ENCODE results near the gene TAOK2.

The TAOK2 gene

GRCh38 chr16:29995911-29996765 lies 22.5 kb downstream of the TAOK2 start, which contains the start of gene INO80E:
TSS of gene INO80E (plus strand) at chr16:29996241. CDS start at chr16:29996311, 70 bp downstream.
- peak within 1 kb of the TSS; percentile 80 for H4K91ac ChIP-seq (ENCODE audit: low read depth, low read length)
- peak within 1 kb of the TSS; percentile 62 for H2BK5ac ChIP-seq (ENCODE audit: low read depth, low read length, poor library complexity)
- peak within 1 kb of the TSS; percentile 84 for H4K12ac ChIP-seq (ENCODE audit: low read depth, low read length)
- peak within 1 kb of the TSS; percentile 96 for H4K8ac ChIP-seq (ENCODE audit: low read depth, low read length)
- H3K79me2 ChIP-seq (ENCODE audit: control insufficient read depth, insufficient read depth, low read length, poor library complexity) = peaks cover 7% of the 10 kb centered on the region
- H3K23ac ChIP-seq (ENCODE audit: low read length) = no peak within 1 kb of the TSS
- peaks cover 8 to 9% of the 10 kb centered on the region in 2 experiments for H3K4me1 ChIP-seq (ENCODE audit: control insufficient read depth in 1 of 2, insufficient read depth in 2 of 2, low read length in 2 of 2)
- H3K9me3 ChIP-seq (ENCODE audit: insufficient read depth, low read depth, low read length) = no peaks in the 10 kb centered on the region
- peak within 1 kb of the TSS; percentile 85 for H3K4me3 ChIP-seq (ENCODE audit: low read depth, low read length)
- peak within 1 kb of the TSS; percentile 34 for H2AK5ac ChIP-seq (ENCODE audit: low read length)
- peak; percentile 99 for DNase-seq
- H3K27me3 ChIP-seq (ENCODE audit: insufficient read depth, low read length) = no peaks in the 10 kb centered on the region
- H3K9ac ChIP-seq (ENCODE audit: low read length) = peak within 1 kb of the TSS; percentile 86
- H2AFZ ChIP-seq (ENCODE audit: insufficient read depth, low read length, poor library complexity) = peak within 1 kb of the TSS; percentile 89
- no peak within 1 kb of the TSS for H2BK12ac ChIP-seq (ENCODE audit: low read length)
- peaks cover 11% of the 10 kb centered on the region for H3K79me1 ChIP-seq (ENCODE audit: low read length)
- peak within 1 kb of the TSS; percentile 82 for H3K4me2 ChIP-seq (ENCODE audit: low read length)
- H3K27ac ChIP-seq (ENCODE audit: low read depth, low read length) = peak within 1 kb of the TSS; percentile 53
- peak within 1 kb of the TSS; percentile 52 for H3K4ac ChIP-seq (ENCODE audit: low read depth, low read length)
- no CpG with 5 or more reads among the region's 65 CpGs for WGBS (ENCODE audit: extremely low coverage, insufficient coverage, insufficient read length)
- peaks cover 33 to 40% of the 10 kb centered on the region in 2 experiments for H3K36me3 ChIP-seq (ENCODE audit: control insufficient read depth in 1 of 2, insufficient read depth in 2 of 2, low read length in 2 of 2)
- H3K18ac ChIP-seq (ENCODE audit: low read length) = peak within 1 kb of the TSS; percentile 76
- H3K14ac ChIP-seq (ENCODE audit: low read length) = peak within 1 kb of the TSS; percentile 78
- peak within 1 kb of the TSS; percentile 24 for H2BK120ac ChIP-seq (ENCODE audit: insufficient read depth, low read length, poor library complexity)

DNA sequence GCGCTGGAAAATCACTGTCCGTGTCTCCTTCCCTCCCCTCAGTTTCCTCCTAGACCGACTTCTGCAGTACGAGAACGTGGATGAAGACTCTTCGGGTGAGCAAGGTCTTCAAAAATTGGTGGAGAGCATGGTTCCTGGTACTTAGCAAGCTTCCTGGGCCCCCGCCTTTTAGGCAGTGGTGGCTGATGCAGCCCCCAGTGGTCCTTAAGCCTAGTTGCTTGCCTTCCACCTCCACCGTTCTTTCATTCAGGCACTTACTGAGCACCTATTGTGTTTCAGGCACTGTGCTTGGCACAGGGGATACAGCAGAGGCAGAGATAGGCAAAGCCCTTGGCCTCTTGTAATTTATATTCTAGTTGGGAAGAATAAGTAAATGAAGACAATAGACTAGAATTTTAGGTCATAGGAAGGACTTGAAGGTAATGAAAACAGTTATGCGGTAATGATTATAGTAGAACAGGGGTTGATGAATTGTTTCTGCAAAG lies 23.1 kb downstream of the TAOK2 start:
- peak overlapping the region; percentile 62 for H4K91ac ChIP-seq (ENCODE audit: low read depth, low read length)
- H3K9me3 ChIP-seq (ENCODE audit: insufficient read depth, low read depth, low read length) = no peaks in the 10 kb centered on the region
- H3K4me1 ChIP-seq (ENCODE audit: control insufficient read depth in 1 of 2, insufficient read depth in 2 of 2, low read length in 2 of 2) = peaks cover 8 to 9% of the 10 kb centered on the region in 2 experiments
- peak overlapping the region; percentile 20 for H3K9ac ChIP-seq (ENCODE audit: low read length)
- H2BK12ac ChIP-seq (ENCODE audit: low read length) = no peak overlapping the region
- peaks cover 11% of the 10 kb centered on the region for H3K79me1 ChIP-seq (ENCODE audit: low read length)
- no peaks in the 10 kb centered on the region for H3K27me3 ChIP-seq (ENCODE audit: insufficient read depth, low read length)
- peak overlapping the region; percentile 71 for H2AFZ ChIP-seq (ENCODE audit: insufficient read depth, low read length, poor library complexity)
- no peak overlapping the region for H2BK5ac ChIP-seq (ENCODE audit: low read depth, low read length, poor library complexity)
- peak overlapping the region; percentile 52 for H3K4ac ChIP-seq (ENCODE audit: low read depth, low read length)
- peak overlapping the region; percentile 78 for H3K14ac ChIP-seq (ENCODE audit: low read length)
- peak overlapping the region; percentile 76 for H3K18ac ChIP-seq (ENCODE audit: low read length)
- peak overlapping the region; percentile 34 for H2AK5ac ChIP-seq (ENCODE audit: low read length)
- H3K27ac ChIP-seq (ENCODE audit: low read depth, low read length) = no peak overlapping the region
- H3K36me3 ChIP-seq (ENCODE audit: control insufficient read depth in 1 of 2, insufficient read depth in 2 of 2, low read length in 2 of 2) = peaks cover 33 to 37% of the 10 kb centered on the region in 2 experiments
- peak overlapping the region; percentile 85 for H3K4me3 ChIP-seq (ENCODE audit: low read depth, low read length)
- DNase-seq = no peak
- no CpG with 5 or more reads among the region's 9 CpGs for WGBS (ENCODE audit: extremely low coverage, insufficient coverage, insufficient read length)
- peak overlapping the region; percentile 87 for H4K8ac ChIP-seq (ENCODE audit: low read depth, low read length)
- H4K12ac ChIP-seq (ENCODE audit: low read depth, low read length) = peak overlapping the region; percentile 84
- peaks cover 7% of the 10 kb centered on the region for H3K79me2 ChIP-seq (ENCODE audit: control insufficient read depth, insufficient read depth, low read length, poor library complexity)
- H3K4me2 ChIP-seq (ENCODE audit: low read length) = peak overlapping the region; percentile 62
- no peak overlapping the region for H3K23ac ChIP-seq (ENCODE audit: low read length)
- no peak overlapping the region for H2BK120ac ChIP-seq (ENCODE audit: insufficient read depth, low read length, poor library complexity)

DNA sequence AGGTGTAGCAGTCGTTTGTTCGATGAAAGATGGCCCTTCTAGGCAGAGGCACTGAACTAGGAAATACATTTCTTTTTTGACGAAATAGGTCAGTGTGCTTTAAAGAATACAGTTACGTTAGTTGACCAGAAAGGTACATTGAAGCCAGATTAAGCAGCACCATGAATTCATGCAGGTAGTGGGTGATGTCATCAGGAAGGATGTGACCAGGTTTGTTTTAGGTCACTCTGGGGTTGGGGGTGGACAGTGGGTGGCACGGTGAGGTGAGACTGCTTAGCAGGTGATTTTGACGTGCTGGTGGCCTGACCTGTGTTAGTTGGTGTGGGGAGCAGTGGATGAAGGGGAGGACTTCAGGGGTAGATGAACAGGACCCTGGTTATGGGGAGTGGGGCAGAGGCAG lies 25.9 kb downstream of the TAOK2 start:
- Histone ChIP-seq H3K18ac (ENCODE audit: low read length) (no peak overlapping the region), H3K4me1 (ENCODE audit: control insufficient read depth in 1 of 2, insufficient read depth in 2 of 2, low read length in 2 of 2) (peaks cover 8 to 9% of the 10 kb centered on the region in 2 experiments), H2BK120ac (ENCODE audit: insufficient read depth, low read length, poor library complexity) (no peak overlapping the region), H3K36me3 (ENCODE audit: control insufficient read depth in 1 of 2, insufficient read depth in 2 of 2, low read length in 2 of 2) (peaks cover 34 to 39% of the 10 kb centered on the region in 2 experiments), H2BK12ac (ENCODE audit: low read length) (no peak overlapping the region), H3K79me2 (ENCODE audit: control insufficient read depth, insufficient read depth, low read length, poor library complexity) (peaks cover 7% of the 10 kb centered on the region), H4K8ac (ENCODE audit: low read depth, low read length) (no peak overlapping the region), H3K27me3 (ENCODE audit: insufficient read depth, low read length) (no peaks in the 10 kb centered on the region), H3K4me3 (ENCODE audit: low read depth, low read length) (no peak overlapping the region), H4K91ac (ENCODE audit: low read depth, low read length) (no peak overlapping the region), H3K9me3 (ENCODE audit: insufficient read depth, low read depth, low read length) (no peaks in the 10 kb centered on the region), H3K27ac (ENCODE audit: low read depth, low read length) (no peak overlapping the region), H2AFZ (ENCODE audit: insufficient read depth, low read length, poor library complexity) (no peak overlapping the region), H3K14ac (ENCODE audit: low read length) (no peak overlapping the region), H2BK5ac (ENCODE audit: low read depth, low read length, poor library complexity) (no peak overlapping the region), H3K9ac (ENCODE audit: low read length) (no peak overlapping the region), H2AK5ac (ENCODE audit: low read length) (no peak overlapping the region), H3K4ac (ENCODE audit: low read depth, low read length) (no peak overlapping the region), H3K79me1 (ENCODE audit: low read length) (peaks cover 11% of the 10 kb centered on the region), H3K23ac (ENCODE audit: low read length) (no peak overlapping the region), H3K4me2 (ENCODE audit: low read length) (no peak overlapping the region), H4K12ac (ENCODE audit: low read depth, low read length) (no peak overlapping the region)
- DNase-seq = no peak
- no CpG with 5 or more reads among the region's 6 CpGs for WGBS (ENCODE audit: extremely low coverage, insufficient coverage, insufficient read length)

DNA sequence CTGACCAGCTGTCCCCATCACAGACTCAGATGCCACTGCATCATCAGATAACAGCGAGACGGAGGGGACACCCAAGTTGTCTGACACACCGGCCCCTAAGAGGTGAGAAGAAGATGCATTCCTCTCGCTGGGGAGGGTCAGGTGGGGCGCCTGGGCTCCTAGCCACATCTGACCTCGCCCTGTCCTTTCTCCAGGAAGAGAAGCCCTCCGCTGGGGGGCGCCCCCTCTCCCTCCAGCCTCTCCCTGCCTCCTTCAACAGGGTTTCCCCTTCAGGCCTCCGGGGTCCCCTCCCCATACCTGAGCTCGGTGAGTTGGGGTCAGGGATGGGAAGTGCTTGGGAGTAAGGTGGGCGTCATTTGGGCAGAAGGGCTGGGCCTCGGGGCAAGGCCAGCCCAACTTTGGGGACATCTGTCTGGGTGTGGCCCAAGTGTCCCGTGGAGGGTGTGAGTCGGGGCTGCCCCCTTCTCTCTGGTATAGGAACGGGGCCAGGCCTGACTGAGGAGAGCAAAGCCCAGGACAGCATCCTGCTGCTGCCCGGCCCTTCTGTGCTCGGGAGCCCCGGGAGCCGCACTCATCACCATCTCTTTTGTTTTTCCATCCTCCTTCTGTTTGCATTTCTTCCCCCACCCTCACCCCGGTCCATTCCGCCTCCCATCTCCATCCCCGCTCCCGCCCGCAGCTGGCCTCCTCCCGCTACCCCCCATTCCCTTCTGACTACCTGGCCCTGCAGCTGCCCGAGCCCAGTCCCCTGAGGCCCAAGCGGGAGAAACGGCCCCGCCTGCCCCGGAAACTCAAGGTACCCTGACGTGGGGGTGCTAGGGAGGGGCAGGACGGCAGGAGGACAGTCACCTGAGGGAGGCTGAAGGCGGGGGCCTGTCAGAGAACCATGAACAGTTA lies 27.3 kb downstream of the TAOK2 start:
- peaks cover 4% of the 10 kb centered on the region in 2 experiments for H3K4me1 ChIP-seq (ENCODE audit: control insufficient read depth in 1 of 2, insufficient read depth in 2 of 2, low read length in 2 of 2)
- no peak overlapping the region for H3K18ac ChIP-seq (ENCODE audit: low read length)
- no peak for DNase-seq
- no peak overlapping the region for H3K4me3 ChIP-seq (ENCODE audit: low read depth, low read length)
- H2BK12ac ChIP-seq (ENCODE audit: low read length) = no peak overlapping the region
- H3K79me2 ChIP-seq (ENCODE audit: control insufficient read depth, insufficient read depth, low read length, poor library complexity) = peaks cover 7% of the 10 kb centered on the region
- H4K91ac ChIP-seq (ENCODE audit: low read depth, low read length) = no peak overlapping the region
- peaks cover 44 to 46% of the 10 kb centered on the region in 2 experiments for H3K36me3 ChIP-seq (ENCODE audit: control insufficient read depth in 1 of 2, insufficient read depth in 2 of 2, low read length in 2 of 2)
- H3K27ac ChIP-seq (ENCODE audit: low read depth, low read length) = no peak overlapping the region
- H2AFZ ChIP-seq (ENCODE audit: insufficient read depth, low read length, poor library complexity) = no peak overlapping the region
- no peaks in the 10 kb centered on the region for H3K27me3 ChIP-seq (ENCODE audit: insufficient read depth, low read length)
- no peak overlapping the region for H3K4ac ChIP-seq (ENCODE audit: low read depth, low read length)
- H2BK5ac ChIP-seq (ENCODE audit: low read depth, low read length, poor library complexity) = no peak overlapping the region
- no peak overlapping the region for H4K12ac ChIP-seq (ENCODE audit: low read depth, low read length)
- H3K14ac ChIP-seq (ENCODE audit: low read length) = no peak overlapping the region
- no peaks in the 10 kb centered on the region for H3K9me3 ChIP-seq (ENCODE audit: insufficient read depth, low read depth, low read length)
- no peak overlapping the region for H4K8ac ChIP-seq (ENCODE audit: low read depth, low read length)
- no CpG with 5 or more reads among the region's 33 CpGs for WGBS (ENCODE audit: extremely low coverage, insufficient coverage, insufficient read length)
- H3K79me1 ChIP-seq (ENCODE audit: low read length) = peaks cover 5% of the 10 kb centered on the region
- H2AK5ac ChIP-seq (ENCODE audit: low read length) = no peak overlapping the region
- H2BK120ac ChIP-seq (ENCODE audit: insufficient read depth, low read length, poor library complexity) = no peak overlapping the region
- no peak overlapping the region for H3K4me2 ChIP-seq (ENCODE audit: low read length)
- no peak overlapping the region for H3K23ac ChIP-seq (ENCODE audit: low read length)
- no peak overlapping the region for H3K9ac ChIP-seq (ENCODE audit: low read length)
